Osteoblast (primary cell): ENCODE results near the gene TOP3A. TPM values are rescaled to one million over a fixed set of nuclear protein-coding genes. Genes with fewer than 3 reads are reported as not detected.

Source experiments
- DNase-seq: peaks from one replicate; pipeline ENCODE4 v3.0.0; 2011; ENCODE audit warnings: low spot score, mixed read lengths; ENCODE audit not compliant: insufficient read length; ENCODE audit errors: missing footprints
- H2AFZ ChIP-seq: 2 replicates; pipeline ENCODE4 v1.6.0; 2011; ENCODE audit warnings: mild to moderate bottlenecking, low read length
- H3K27ac ChIP-seq: 2 replicates; pipeline ENCODE4 v1.5.1; 2011; ENCODE audit warnings: mild to moderate bottlenecking, low read depth, low read length, moderate library complexity
- H3K27me3 ChIP-seq: 2 replicates; pipeline ENCODE4 v1.6.0; 2012; ENCODE audit warnings: mild to moderate bottlenecking, control low read depth, inconsistent platforms, low read length, moderate library complexity; ENCODE audit not compliant: insufficient read depth
- H3K36me3 ChIP-seq: 2 replicates; pipeline ENCODE4 v1.5.1; 2011; ENCODE audit warnings: mild to moderate bottlenecking, low read length, control low read depth, moderate library complexity; ENCODE audit not compliant: insufficient read depth
- H3K4me1 ChIP-seq: 2 replicates; pipeline ENCODE4 v1.5.1; 2011; ENCODE audit warnings: mild to moderate bottlenecking, low read length, control low read depth, moderate library complexity; ENCODE audit not compliant: insufficient read depth
- H3K4me2 ChIP-seq: 2 replicates; pipeline ENCODE4 v1.6.0; 2011; ENCODE audit warnings: mild to moderate bottlenecking, low read length; ENCODE audit not compliant: insufficient read depth
- H3K4me3 ChIP-seq: fragments of 200-600 bp; sonication (generic); 3 replicates; pipeline ENCODE4 v1.5.1; 2012; ENCODE audit warnings: mild to moderate bottlenecking, low read length, inconsistent platforms; ENCODE audit not compliant: insufficient read depth
- H3K79me2 ChIP-seq: 2 replicates; pipeline ENCODE4 v1.6.0; 2012; ENCODE audit warnings: mild to moderate bottlenecking, low read length, control low read depth, inconsistent platforms; ENCODE audit not compliant: insufficient read depth
- H3K9me3 ChIP-seq: 2 replicates; pipeline ENCODE4 v1.5.1; 2011; ENCODE audit warnings: low read depth, low read length, control low read depth
- H4K20me1 ChIP-seq: 2 replicates; pipeline ENCODE4 v1.6.0; 2012; ENCODE audit warnings: mild to moderate bottlenecking, low read length, control low read depth; ENCODE audit not compliant: insufficient read depth
- total RNA-seq: library from RNA; depleted of rRNA; stranded (reverse); fragments of >200 nt; gene quantifications from 2 replicates; pipeline ENCODE4 v1.2.3, GENCODE V29; 2012
- TF ChIP-seq, protein P1 (sequence below): IDR thresholded peaks from 2 replicates; pipeline ENCODE4 v1.5.1; 2011; ENCODE audit warnings: mild to moderate bottlenecking, low read depth, low read length, moderate library complexity; ENCODE audit errors: extremely low read depth

The TOP3A gene
- total RNA-seq, 1 donor, result 36.2 TPM

DNA sequence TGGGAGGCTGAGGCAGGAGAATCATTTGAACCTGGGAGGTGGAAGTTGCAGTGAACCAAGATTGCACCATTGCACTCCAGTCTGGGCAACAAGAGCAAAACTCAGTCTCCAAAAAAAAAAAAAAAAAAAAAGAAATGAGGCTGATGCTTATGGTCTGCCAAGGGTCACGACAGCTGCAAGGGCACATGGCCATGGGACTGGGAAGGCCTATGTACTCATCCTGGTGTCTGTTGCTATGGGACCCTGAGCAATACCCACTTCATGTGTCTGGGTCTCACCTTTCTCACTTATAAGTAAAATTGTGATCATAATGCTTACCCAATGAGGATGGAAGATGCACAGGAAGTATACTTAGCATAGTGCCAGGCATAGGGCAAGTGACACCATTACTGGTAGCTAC, 37.7 kb downstream of the TOP3A start:
- peaks cover 69% of the 10 kb centered on the region for H3K36me3 ChIP-seq
- TF ChIP-seq, protein P1, sequence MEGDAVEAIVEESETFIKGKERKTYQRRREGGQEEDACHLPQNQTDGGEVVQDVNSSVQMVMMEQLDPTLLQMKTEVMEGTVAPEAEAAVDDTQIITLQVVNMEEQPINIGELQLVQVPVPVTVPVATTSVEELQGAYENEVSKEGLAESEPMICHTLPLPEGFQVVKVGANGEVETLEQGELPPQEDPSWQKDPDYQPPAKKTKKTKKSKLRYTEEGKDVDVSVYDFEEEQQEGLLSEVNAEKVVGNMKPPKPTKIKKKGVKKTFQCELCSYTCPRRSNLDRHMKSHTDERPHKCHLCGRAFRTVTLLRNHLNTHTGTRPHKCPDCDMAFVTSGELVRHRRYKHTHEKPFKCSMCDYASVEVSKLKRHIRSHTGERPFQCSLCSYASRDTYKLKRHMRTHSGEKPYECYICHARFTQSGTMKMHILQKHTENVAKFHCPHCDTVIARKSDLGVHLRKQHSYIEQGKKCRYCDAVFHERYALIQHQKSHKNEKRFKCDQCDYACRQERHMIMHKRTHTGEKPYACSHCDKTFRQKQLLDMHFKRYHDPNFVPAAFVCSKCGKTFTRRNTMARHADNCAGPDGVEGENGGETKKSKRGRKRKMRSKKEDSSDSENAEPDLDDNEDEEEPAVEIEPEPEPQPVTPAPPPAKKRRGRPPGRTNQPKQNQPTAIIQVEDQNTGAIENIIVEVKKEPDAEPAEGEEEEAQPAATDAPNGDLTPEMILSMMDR, result no peak
- H3K9me3 ChIP-seq, result no peaks in the 10 kb centered on the region
- no peaks in the 10 kb centered on the region for H3K79me2 ChIP-seq
- no peak for DNase-seq
- no peak overlapping the region for H3K4me3 ChIP-seq
- H3K27me3 ChIP-seq, result no peaks in the 10 kb centered on the region
- H2AFZ ChIP-seq, result no peak overlapping the region
- H3K27ac ChIP-seq, result no peak overlapping the region
- no peaks in the 10 kb centered on the region for H4K20me1 ChIP-seq
- no peak overlapping the region for H3K4me2 ChIP-seq
- no peaks in the 10 kb centered on the region for H3K4me1 ChIP-seq

DNA sequence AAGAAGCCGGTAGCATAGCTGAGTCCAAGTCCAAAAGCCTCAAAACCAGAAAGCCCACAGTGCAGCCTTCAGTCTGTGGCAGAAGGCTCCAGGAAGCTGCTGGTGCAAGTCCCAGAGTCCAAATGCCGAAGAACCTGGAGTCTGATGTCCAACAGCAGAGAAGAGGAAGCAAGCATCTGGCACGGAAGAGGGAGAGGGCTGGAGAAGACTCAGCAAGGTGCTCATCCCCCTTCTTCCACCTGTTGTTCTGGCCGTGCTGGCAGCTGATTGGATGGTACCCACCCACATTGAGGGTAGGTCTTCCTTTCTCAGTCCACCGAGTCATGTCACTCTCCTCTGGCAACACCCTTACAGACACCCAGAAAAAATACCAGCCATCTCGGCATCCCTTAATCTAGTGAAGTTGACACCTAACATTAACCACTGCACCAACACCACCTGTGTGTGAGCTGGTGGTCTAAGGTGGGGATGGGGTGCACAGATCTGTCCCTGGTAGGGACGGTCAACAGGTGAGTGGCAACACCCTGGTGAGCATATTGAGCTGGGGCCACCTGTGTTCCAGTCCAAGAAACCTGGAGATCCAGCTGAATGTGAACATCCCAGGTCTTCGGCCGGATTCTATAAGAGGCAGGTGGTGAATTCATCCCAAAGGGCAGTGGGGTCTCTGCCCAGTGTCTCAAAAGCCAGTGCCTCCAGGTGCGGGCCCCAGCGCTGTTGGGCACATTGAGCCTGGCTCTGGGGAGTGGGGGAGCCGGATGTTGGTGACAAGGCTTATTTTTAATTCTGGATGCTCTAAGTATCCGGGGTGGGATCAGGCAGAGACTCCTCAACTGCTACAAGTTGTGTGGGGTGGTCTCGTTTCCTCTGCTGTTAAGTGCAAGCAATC, 44.5 kb downstream of the TOP3A start:
- Histone ChIP-seq H3K9me3 (no peaks in the 10 kb centered on the region), H3K4me1 (peaks cover 4% of the 10 kb centered on the region), H3K79me2 (no peaks in the 10 kb centered on the region), H3K27ac (no peak overlapping the region), H3K4me3 (no peak overlapping the region), H4K20me1 (no peaks in the 10 kb centered on the region), H3K27me3 (no peaks in the 10 kb centered on the region), H2AFZ (no peak overlapping the region), H3K4me2 (no peak overlapping the region), H3K36me3 (peaks cover 20% of the 10 kb centered on the region)
- peak; percentile 70 for DNase-seq
- TF ChIP-seq, protein P1, result no peak

DNA sequence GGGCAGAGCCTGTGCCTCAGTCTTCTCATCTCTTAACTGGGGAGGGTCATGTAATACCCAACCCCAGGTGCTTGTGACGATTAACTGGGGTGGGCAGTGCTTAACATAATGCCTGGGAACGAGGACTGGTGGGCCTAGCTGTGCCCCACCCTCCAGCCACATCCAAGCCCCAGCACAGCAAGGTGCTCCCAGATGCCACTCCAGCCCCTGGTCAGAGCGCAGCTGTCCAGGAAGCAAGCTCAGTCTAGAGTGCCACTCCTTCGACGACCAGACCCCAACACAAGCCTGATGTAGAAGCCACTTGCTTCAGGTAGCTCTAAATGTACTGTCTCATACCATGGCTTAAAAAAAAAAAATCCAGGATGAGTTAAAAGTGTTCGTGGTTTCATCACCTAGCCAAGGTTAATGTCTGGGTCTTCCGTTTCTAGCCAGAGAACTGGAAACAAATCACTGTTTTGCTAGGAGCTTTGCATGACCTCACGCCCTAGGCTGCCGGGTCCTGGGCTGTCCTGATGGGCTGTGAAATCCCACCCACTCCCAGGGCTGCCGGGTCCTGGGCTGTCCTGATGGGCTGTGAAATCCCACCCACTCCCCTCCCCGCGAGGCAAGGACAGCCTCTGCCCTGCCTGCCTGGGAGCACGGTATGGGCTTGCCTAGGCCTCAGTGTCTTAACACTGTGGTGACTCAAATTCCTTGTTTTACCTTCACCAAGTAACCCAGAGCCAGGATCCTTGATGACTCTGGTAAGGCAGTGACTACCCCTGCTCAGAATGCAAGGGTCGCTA, 46.7 kb downstream of the TOP3A start:
- Histone ChIP-seq H3K36me3 (peaks cover 22% of the 10 kb centered on the region), H3K4me1 (peaks cover 4% of the 10 kb centered on the region), H3K27ac (no peak overlapping the region), H3K9me3 (no peaks in the 10 kb centered on the region), H3K4me3 (no peak overlapping the region), H4K20me1 (no peaks in the 10 kb centered on the region), H3K27me3 (no peaks in the 10 kb centered on the region), H3K79me2 (peaks cover under 1% of the 10 kb centered on the region), H2AFZ (no peak overlapping the region), H3K4me2 (no peak overlapping the region)
- TF ChIP-seq, protein P1, result no peak
- DNase-seq, result peak; percentile 62

DNA sequence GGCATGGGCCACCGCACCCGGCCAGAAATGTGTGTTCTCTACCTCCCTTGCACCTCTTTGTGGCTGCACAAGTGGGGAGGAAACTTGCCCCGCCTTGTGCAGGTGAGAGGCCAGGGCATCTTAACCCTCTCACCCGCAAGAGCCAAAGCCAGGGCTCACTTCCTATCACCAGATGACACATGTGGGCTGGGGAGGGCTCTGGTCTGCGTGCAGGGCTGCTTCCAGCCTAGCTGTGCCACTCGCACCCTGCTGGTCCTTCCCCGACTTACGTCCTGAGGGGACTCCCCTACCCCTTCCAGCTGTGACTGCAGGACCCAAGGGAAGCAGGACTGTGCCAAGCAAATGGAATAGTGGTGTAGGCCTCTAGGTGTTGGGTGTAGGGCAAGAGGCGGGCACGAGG, 47.4 kb downstream of the TOP3A start:
- H3K4me2 ChIP-seq, result no peak overlapping the region
- H3K9me3 ChIP-seq, result no peaks in the 10 kb centered on the region
- peaks cover 8% of the 10 kb centered on the region for H3K79me2 ChIP-seq
- H3K27me3 ChIP-seq, result no peaks in the 10 kb centered on the region
- H4K20me1 ChIP-seq, result peaks cover 6% of the 10 kb centered on the region
- TF ChIP-seq, protein P1, result no peak
- H3K36me3 ChIP-seq, result peaks cover 20% of the 10 kb centered on the region
- DNase-seq, result peak; percentile 46
- H3K4me1 ChIP-seq, result peaks cover 4% of the 10 kb centered on the region
- no peak overlapping the region for H3K27ac ChIP-seq
- no peak overlapping the region for H2AFZ ChIP-seq
- H3K4me3 ChIP-seq, result no peak overlapping the region
